OCI-LY3 (cell line): ENCODE measurements around the gene LRRC32.

Source experiments
- H2AFZ ChIP-seq: fragments of 200-600, 300-600 bp; shearing (Covaris generic); 2 replicates; pipeline ENCODE4 v1.6.0; 2014; ENCODE audit warnings: antibody characterized with exemption, low read depth, low read length
- H3K27ac ChIP-seq: fragments of 200-600, 300-600 bp; sonication (generic); 2 replicates; pipeline ENCODE4 v1.5.1; 2014; ENCODE audit warnings: mild to moderate bottlenecking, low read length, moderate library complexity, mixed read lengths
- H3K27me3 ChIP-seq: fragments of 200-600, 300-600 bp; sonication (generic); 2 replicates; pipeline ENCODE4 v1.6.1; 2014; ENCODE audit warnings: low read depth, low read length, mixed read lengths
- H3K36me3 ChIP-seq: fragments of 200-600, 300-600 bp; sonication (generic); replicated peaks from 2 replicates; pipeline ENCODE3; 2014; ENCODE audit warnings: low read depth, low read length, mixed read lengths
- H3K4me1 ChIP-seq: fragments of 300-600, 200-600 bp; sonication (generic); 2 replicates; pipeline ENCODE4 v1.6.1; 2014; ENCODE audit warnings: low read length, mixed read lengths
- H3K4me2 ChIP-seq: fragments of 200-600, 300-600 bp; sonication (generic); 2 replicates; pipeline ENCODE4 v1.6.1; 2014; ENCODE audit warnings: low read length, mixed read lengths
- H3K4me3 ChIP-seq: fragments of 300-600, 200-600 bp; sonication (generic); 2 replicates; pipeline ENCODE4 v1.5.1; 2014; ENCODE audit warnings: antibody characterized with exemption, mild to moderate bottlenecking, low read length, moderate library complexity
- H3K79me2 ChIP-seq: fragments of 300-600, 200-600 bp; shearing (Covaris generic); 2 replicates; pipeline ENCODE4 v1.6.1; 2014; ENCODE audit warnings: mild to moderate bottlenecking, low read length, mixed read lengths
- H3K9ac ChIP-seq: fragments of 300-600, 200-600 bp; shearing (Covaris generic); 2 replicates; pipeline ENCODE4 v1.6.0; 2014; ENCODE audit warnings: mild to moderate bottlenecking, low read length, moderate library complexity
- H3K9me3 ChIP-seq: fragments of 200-600, 300-600 bp; shearing (Covaris generic); 2 replicates; pipeline ENCODE4 v1.6.1; 2014; ENCODE audit warnings: low read length, mixed read lengths; ENCODE audit not compliant: insufficient read depth
- H4K20me1 ChIP-seq: fragments of 200-600, 300-600 bp; sonication (generic); 2 replicates; pipeline ENCODE4 v1.6.1; 2016; ENCODE audit warnings: low read length, mixed read lengths; ENCODE audit not compliant: insufficient read depth
- CTCF ChIP-seq: fragments of 200-600, 300-600 bp; sonication (generic); IDR thresholded peaks from 2 replicates; pipeline ENCODE4 v1.5.1; 2014; ENCODE audit warnings: antibody characterized with exemption, low read length, low read depth
- EZH2phosphoT487 ChIP-seq: fragments of 200-600 bp; shearing (Covaris generic); IDR thresholded peaks from 2 replicates; pipeline ENCODE4 v1.6.1; 2018; ENCODE audit warnings: antibody characterized with exemption, mixed run types, low read depth

LRRC32 gene

DNA sequence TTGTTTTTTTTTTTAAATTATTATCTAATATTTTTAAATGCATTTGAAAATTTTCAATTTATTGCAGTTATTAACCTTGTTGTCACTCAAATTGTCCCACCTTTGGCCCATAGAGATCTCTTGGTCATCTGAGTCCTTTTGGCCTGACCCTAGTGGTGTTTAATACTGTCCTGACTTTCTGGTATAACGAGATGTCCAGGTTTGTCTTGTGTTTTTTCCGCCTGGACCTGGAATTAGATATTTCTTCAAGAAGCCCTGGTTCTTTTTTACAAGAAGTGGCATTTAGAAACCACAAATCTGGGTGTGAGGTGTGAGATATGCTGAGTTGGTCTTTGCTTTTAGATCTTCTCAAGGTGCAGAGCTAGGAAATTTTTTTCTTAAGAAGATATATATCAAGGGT, 38.1 kb downstream of the LRRC32 start:
- Histone ChIP-seq H4K20me1 (no peaks in the 10 kb centered on the region), H3K4me1 (peaks cover 47% of the 10 kb centered on the region), H3K27me3 (peaks cover 13% of the 10 kb centered on the region; the same call in 1 of the 2 replicates), H3K36me3 (no peaks in the 10 kb centered on the region), H3K27ac (no peak overlapping the region), H3K9ac (no peak overlapping the region), H3K9me3 (no peaks in the 10 kb centered on the region), H3K4me2 (no peak overlapping the region), H2AFZ (no peak overlapping the region), H3K79me2 (no peaks in the 10 kb centered on the region), H3K4me3 (no peak overlapping the region)
- TF ChIP-seq CTCF (no peak), EZH2phosphoT487 (no peak)

DNA sequence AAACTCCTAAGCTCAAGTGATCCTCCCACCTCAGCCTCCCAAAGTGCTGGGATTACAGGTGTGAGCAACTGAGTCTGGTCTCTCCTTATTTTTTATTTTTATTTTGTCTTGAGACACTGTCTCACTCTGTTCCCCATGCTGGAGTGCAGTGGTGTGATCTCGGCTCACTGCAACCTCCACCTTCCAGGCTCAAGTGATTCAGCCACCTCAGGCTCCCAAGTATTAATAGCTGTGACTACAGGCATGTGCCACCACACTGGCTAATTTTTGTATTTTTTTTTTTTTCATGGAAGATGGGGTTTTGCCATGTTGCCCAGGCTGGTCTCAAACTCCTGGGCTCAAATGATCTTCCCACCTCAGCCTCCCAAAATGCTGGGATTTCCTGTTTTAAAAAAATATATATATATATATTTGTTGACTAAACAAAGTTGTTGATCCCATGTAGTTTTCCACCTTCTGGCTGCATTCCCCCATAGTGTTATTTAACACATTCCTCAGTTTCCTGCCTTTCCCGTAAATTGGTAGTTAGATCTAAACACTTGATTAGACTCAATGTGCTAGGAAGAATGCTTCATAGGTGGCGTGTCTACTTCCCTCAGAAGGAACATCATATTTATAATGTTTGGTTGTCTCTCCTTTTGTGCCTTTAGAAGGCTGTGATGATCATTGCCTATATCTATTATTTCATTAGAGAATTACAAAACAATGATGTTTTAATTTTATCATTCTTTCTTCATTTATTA, 38.8 kb downstream of the LRRC32 start:
- Histone ChIP-seq H3K27me3 (peaks cover 13% of the 10 kb centered on the region; the same call in 1 of the 2 replicates), H4K20me1 (no peaks in the 10 kb centered on the region), H3K9me3 (no peaks in the 10 kb centered on the region), H3K4me3 (no peak overlapping the region), H3K9ac (no peak overlapping the region), H3K4me2 (no peak overlapping the region), H3K79me2 (no peaks in the 10 kb centered on the region), H2AFZ (no peak overlapping the region), H3K36me3 (no peaks in the 10 kb centered on the region), H3K4me1 (peaks cover 47% of the 10 kb centered on the region), H3K27ac (no peak overlapping the region)
- no peak for TF ChIP-seq CTCF
- no peak for TF ChIP-seq EZH2phosphoT487

DNA sequence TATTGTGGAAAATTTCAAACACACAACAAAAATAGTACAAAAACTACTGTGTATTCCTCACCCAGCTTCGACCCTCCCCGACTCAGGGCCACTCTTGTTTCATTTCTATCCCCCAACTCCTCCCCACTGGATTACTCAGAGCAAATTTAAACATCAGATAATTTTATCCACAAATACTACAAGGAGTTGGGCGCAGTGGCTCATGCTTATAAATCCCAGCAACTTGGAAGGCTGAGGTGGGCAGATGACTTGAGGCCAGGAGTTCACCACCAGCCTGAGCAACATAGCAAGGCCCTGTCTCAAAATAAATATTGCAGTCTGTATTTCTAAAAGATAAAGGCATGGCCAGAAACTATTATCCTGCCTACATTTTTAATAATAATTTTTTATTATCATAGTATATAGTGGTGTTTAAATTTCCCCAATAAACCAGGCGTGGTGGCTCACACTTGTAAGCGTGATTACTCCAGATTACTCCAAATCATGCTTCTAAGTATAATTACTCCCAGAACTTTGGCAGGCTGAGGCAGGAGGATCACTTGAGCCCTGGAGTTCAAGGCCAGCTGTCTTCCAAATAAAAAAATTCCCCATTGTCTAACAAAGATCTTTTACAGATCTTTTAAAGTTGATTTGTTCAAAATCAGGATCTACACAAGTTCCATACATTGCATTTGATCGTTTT, 39.8 kb downstream of the LRRC32 start:
- TF ChIP-seq CTCF (no peak), EZH2phosphoT487 (no peak)
- Histone ChIP-seq H3K79me2 (no peaks in the 10 kb centered on the region), H3K27me3 (peaks cover 19% of the 10 kb centered on the region), H3K9me3 (peaks cover 5% of the 10 kb centered on the region; the same call in 1 of the 2 replicates), H3K4me3 (no peak overlapping the region), H3K36me3 (peaks cover 8% of the 10 kb centered on the region), H2AFZ (no peak overlapping the region), H3K4me1 (peaks cover 47% of the 10 kb centered on the region), H4K20me1 (no peaks in the 10 kb centered on the region), H3K27ac (no peak overlapping the region), H3K9ac (no peak overlapping the region), H3K4me2 (peak overlapping the region; percentile 58)
